ENCODE measurements around the gene TTC23. TPM values are rescaled to one million over a fixed set of nuclear protein-coding genes. Genes with fewer than 3 reads are reported as not detected.

Gene TTC23
- total RNA-seq, 1 donor from 2014 or later, result 19.1 TPM

GRCh38 chr15:99125061-99125891, 124.1 kb downstream of the TTC23 start:
- intact Hi-C loops (cut with DNase I), result no loop called here
- H3K4me1 ChIP-seq, result peaks cover 16% of the 10 kb centered on the region
- no peak for ATAC-seq

GRCh38 chr15:99124641-99125040, 124.7 kb downstream of the TTC23 start:
- Histone ChIP-seq H3K27me3 (no peaks in the 10 kb centered on the region), H3K4me1 (peaks cover 16% of the 10 kb centered on the region), H3K27ac (no peak overlapping the region), H3K9me3 (no peaks in the 10 kb centered on the region), H3K4me3 (no peak overlapping the region), H3K36me3 (no peaks in the 10 kb centered on the region)
- intact Hi-C loops (cut with DNase I), result no loop called here
- no peak for ATAC-seq
- no peak for DNase-seq
- no peak for TF ChIP-seq CTCF (IDR thresholded peaks at IDR 0.05)

More at GRCh38 chr15:99125061-99125891, 124.1 kb downstream of the TTC23 start:
- Histone ChIP-seq H3K9me3 (no peaks in the 10 kb centered on the region), H3K27ac (no peak overlapping the region), H3K36me3 (no peaks in the 10 kb centered on the region), H3K4me3 (no peak overlapping the region), H3K27me3 (no peaks in the 10 kb centered on the region)
- no peak for TF ChIP-seq CTCF (IDR thresholded peaks at IDR 0.05)
- DNase-seq, result no peak

GRCh38 chr15:99123713-99124451, 125.5 kb downstream of the TTC23 start:
- intact Hi-C loops (cut with DNase I), result no loop called here
- Histone ChIP-seq H3K4me1 (peaks cover 16% of the 10 kb centered on the region), H3K27me3 (no peaks in the 10 kb centered on the region), H3K4me3 (peak overlapping the region; percentile 28), H3K36me3 (no peaks in the 10 kb centered on the region), H3K27ac (peak overlapping the region; percentile 55), H3K9me3 (no peaks in the 10 kb centered on the region)
- DNase-seq (peak; percentile 82), ATAC-seq (peak; percentile 81)
- TF ChIP-seq CTCF (IDR thresholded peaks at IDR 0.05), result no peak

- Histone ChIP-seq H3K27ac (peak overlapping the region; percentile 55), H3K27me3 (no peaks in the 10 kb centered on the region), H3K9me3 (no peaks in the 10 kb centered on the region), H3K36me3 (no peaks in the 10 kb centered on the region), H3K4me3 (peak overlapping the region; percentile 28), H3K4me1 (peaks cover 16% of the 10 kb centered on the region)
- TF ChIP-seq CTCF (IDR thresholded peaks at IDR 0.05), result no peak
- ATAC-seq (no peak), DNase-seq (no peak)
- intact Hi-C loops (cut with DNase I), result no loop called here
Observed at GRCh38 chr15:99122831-99123712, 126.3 kb downstream of the TTC23 start.

- Histone ChIP-seq H3K27me3 (no peaks in the 10 kb centered on the region), H3K4me3 (no peak overlapping the region), H3K9me3 (no peaks in the 10 kb centered on the region), H3K27ac (no peak overlapping the region), H3K36me3 (no peaks in the 10 kb centered on the region), H3K4me1 (peaks cover 16% of the 10 kb centered on the region)
- DNase-seq, result no peak
- no peak for TF ChIP-seq CTCF (IDR thresholded peaks at IDR 0.05)
- intact Hi-C loops (cut with DNase I), result no loop called here
- no peak for ATAC-seq
Observed at GRCh38 chr15:99121691-99122410, 127.5 kb downstream of the TTC23 start.

All from upper lobe of right lung (tissue), 1 donor.